NK-92 (cell line): ENCODE measurements around the gene PGLYRP2.

ENCODE experiments used
- DNase-seq: peaks from one replicate; lab custom pipeline; 2025; ENCODE audit not compliant: unreplicated experiment; lab: John Stamatoyannopoulos, UW

Gene PGLYRP2

DNA sequence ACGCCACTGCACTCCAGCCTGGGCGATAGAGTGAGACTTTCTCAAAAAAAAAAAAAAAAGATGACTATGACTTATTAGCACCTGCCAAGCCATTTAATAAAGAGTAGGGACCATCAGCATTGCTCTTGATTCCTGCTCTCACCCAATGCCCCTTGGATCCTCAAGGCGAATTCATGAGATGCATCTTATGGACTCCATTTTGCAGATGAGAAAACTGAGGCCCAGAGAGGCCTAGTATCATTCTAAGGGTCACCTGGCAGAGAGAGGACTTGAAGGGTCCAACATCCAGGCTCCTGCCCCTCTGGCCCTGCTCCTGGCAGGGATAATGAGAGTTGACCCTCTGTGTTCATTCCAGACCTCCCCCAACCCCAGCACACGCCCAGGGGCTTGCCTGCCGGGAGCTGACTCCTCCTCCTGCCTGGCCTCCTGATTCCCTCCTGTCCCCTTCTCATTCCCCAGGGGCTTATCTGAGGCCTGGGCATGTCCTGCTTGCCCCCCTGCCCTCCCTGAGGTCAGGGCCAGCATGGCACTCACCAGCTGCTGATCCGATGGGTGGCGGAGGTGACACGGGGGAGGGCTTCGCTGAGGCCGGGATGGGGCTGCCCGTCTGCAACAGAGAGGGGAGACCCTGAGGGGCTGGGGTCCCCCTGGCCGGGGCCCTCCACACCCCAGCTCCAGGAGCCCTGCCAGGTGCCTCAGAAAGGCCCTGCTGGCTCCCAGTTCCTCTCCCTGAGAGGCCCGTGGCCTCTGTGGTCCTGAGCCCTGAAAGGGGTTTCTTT is 37.0 kb downstream of the PGLYRP2 start:
- DNase-seq, result no peak

DNA sequence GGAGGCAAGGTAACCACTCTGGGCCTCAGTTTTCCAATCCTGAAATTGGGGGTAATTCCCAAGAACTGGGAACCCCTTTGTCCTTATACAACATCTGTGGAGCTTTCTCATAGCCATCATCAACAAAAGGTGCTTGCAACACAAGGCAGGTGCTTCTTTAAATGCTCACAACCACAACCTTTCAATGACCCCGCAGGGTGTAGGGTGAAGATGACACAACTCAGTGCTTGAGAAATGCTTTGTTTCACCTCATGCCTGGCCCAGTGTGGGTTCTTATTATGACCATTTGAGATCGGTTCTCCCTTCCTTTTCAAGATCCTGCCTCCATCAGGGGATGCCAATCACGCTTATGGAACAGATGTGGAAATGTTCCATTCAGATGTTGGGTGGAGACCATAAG is 38.0 kb downstream of the PGLYRP2 start:
- no peak for DNase-seq

DNA sequence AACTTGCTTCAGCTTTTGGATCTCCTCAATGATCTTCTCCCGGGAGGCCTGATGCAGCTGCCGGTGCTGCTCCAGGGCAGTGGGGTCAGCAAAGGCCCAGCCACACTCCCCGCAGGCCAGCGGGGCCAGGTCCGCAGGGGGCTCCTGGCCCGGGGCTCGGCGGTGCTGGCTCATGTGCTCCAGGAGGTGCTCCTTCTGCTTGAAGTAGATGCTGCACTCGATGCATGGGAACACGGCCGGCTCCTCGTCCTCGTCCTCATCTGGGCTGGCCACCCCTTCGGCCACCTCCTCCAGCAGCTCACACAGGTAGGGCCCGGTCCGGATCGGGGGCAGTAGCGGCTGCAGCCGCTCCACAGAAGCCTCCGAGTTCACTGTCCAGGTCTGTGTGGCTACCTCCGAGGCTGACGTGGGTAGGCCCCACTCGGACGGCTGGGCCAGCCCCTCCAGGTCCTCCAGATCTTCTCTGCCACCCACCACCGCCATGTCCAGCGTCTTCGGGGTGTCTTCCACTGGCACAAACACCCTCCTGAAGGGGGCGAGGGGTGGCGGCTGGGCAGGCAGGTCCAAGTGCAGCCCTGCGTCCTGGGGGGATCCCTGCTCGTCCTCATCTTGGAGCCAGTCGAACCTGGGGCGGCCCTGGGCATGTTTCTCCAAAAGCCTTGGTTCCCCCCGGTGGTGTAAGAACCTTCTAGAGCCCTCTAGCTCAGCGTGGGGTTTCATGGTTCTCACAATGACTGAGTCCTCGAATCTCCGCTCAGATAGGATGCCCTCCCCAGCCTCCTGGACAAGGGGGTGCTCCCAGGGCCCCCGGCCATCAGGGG is 39.3 kb downstream of the PGLYRP2 start:
- no peak for DNase-seq

DNA sequence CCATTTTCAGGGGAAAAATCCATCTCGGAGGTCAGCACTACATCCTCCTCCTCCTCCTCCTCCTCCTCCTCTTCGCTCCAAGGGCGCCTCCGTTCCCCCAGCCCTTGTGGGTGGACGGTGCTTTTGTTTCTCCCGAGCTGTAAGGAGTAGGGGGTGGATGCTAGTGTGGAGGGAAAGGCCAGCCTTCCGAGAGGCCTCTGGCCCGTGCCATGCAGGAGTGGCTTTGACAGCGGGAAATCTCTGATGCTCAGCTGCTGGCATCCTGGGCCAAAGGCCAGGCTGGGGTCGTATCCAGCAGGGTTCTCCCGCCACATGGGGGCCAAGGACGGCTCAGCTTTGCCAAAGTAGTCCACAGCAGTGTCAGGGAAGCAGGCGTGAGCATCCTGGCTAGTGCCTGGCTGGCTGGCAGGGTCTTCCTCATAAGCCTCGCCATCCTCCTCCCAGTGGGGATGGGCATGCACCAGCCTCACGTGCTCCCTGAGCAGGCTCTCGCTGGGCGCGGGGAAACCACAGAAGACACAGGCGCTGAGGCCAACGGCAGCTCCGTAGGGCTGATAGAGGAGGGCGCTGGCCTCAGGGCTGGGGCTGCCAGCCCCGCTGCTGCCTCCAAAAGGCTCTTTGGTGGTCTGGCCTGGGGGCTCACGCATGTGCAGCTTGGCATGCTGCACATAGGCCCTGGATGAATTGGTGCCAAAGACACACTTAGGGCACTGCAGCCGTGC is 40.1 kb downstream of the PGLYRP2 start:
- DNase-seq, result no peak

- no peak for DNase-seq
These were observed 40.7 kb downstream of the PGLYRP2 start for GRCh38 chr19:15438577-15438976.

DNA sequence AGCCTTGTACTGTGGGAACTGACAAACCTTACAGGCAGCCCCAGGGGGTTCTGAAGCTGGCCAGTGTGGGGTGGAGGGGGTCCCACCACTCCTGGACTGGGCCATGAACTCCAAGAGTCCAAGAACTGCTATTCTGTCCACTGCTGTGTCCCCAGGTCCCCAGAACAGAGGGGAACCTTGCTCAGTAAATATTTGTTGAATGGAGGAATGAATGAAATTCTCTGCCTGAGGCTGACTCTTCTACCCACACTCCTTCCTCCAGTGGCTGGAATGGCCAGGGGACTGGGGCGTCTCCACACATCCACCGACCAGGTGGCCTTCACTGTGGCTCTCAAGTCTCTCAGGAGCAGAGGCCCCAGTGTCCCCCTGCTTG is 41.2 kb downstream of the PGLYRP2 start:
- DNase-seq, result no peak

- DNase-seq, result no peak
These were observed 41.8 kb downstream of the PGLYRP2 start for GRCh38 chr19:15437355-15438123.

DNA sequence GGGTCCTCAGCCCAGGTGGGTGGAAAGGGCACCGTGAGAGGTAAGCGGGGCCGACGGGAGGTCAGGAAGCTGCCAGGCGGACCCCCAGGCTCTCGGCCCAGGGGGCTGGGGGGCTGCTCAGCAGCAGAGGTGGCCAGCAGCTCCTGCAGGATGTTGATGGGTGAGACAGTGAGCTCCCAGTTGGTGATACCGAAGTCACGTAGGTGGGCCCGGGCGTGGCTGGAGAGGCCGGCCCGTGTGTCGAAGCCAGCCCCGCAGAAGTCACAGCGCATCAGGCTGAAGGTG is 42.5 kb downstream of the PGLYRP2 start:
- no peak for DNase-seq

- DNase-seq, result no peak
These were observed 43.1 kb downstream of the PGLYRP2 start for GRCh38 chr19:15436012-15436825.

DNA sequence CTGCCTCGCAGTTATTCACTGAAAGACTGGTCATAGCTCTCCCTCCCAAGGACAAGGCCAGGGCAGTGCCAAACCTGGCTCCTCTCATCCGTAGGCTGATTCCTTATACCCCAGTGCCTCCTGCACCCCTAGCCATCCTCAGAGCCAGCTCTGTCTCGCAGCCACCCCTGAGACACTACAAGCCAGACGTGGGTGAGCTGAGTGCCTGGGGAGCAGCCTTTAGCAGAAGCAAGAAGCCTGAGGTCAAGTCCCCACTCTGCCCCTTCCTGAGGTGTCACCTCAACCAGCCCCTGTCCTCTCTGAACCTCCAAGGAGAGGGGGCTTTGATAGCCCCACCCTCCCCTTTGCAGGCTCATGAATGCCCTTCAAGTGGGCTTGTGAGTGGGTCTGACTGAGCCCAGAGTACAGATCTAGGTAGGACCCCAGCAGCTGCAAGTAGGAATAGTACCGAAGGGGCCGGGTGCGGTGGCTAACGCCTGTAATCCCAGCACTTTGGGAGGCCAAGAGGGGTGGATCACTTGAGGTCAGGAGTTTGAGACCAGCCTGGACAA is 45.7 kb downstream of the PGLYRP2 start:
- no peak for DNase-seq

DNA sequence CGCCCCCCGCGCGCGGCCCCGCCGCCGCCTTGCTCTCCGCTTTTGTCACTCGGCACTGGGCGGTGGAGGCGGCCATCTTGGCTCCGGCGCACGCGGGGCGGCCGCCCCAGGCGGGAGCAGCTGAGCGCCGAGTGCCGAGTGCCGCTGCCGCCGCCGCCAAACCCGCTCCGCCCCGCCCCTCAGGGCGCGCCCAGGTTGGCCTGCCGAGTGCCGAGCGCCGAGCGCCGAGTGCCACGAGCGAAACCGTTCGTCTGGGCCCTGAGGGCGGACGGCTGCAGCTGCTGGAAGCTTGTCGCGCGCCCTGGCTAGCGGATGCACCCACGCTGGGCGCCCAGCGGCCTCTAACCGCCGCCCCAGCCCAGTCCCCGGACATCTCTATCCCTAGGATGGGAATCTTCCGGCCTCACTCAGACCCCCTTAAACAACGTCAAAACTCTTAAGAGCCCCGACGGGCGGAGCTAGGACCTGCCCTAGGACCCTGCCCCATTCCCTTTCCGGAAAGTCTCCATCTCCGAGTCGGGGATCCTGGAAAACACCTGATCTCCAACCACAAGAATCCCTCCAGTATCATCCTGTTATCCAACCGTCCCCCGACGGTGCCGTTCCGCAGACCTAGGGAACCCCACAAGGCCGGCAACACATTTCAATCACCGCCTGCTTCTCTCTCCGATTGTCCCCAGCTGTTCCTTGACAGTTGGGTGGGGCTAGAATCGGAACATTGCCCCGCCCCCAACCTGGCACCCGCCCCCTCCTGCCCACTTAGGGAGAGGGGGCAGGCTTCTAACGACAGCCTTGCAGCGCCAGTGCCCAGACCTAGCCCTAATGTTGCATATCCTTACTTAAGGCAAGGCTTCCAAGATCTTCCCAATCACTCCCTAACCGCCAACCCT is 46.4 kb downstream of the PGLYRP2 start:
- no peak for DNase-seq

- no peak for DNase-seq
These were observed 47.2 kb downstream of the PGLYRP2 start for GRCh38 chr19:15432018-15432494.

DNA sequence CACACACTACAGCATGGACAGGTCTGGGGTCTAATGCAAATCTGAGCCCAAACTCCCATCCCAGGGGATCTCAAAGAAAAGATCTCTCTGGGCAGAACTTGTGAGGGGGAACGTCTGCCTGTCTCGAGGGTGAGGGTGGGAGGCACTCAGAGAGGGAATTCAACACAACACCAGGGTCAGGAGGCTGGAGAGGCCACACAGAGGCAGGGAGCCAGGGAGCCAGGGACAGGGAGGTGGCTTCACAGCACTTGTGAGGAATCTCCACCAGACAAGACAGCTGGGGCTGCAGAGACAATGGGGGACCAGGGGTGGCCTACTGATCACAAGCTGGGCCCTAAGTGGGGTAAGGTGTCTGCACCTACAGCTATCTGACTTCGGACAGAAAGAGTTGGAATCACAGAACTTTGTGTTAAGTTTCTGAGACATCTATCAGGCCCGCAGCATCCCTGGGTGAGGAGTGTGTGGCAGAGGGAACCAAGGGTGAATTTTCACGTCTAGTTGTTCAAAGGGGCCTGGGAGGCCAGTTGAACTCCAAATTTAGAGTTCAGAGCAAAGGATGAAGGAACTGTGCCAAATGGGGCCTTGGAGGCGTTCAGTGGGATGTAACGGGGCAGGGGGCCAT is 47.8 kb downstream of the PGLYRP2 start:
- DNase-seq, result no peak

GRCh38 chr19:15430526-15431120 is 48.7 kb downstream of the PGLYRP2 start:
- no peak for DNase-seq

- no peak for DNase-seq
These were observed 49.4 kb downstream of the PGLYRP2 start for GRCh38 chr19:15429825-15430467.

DNA sequence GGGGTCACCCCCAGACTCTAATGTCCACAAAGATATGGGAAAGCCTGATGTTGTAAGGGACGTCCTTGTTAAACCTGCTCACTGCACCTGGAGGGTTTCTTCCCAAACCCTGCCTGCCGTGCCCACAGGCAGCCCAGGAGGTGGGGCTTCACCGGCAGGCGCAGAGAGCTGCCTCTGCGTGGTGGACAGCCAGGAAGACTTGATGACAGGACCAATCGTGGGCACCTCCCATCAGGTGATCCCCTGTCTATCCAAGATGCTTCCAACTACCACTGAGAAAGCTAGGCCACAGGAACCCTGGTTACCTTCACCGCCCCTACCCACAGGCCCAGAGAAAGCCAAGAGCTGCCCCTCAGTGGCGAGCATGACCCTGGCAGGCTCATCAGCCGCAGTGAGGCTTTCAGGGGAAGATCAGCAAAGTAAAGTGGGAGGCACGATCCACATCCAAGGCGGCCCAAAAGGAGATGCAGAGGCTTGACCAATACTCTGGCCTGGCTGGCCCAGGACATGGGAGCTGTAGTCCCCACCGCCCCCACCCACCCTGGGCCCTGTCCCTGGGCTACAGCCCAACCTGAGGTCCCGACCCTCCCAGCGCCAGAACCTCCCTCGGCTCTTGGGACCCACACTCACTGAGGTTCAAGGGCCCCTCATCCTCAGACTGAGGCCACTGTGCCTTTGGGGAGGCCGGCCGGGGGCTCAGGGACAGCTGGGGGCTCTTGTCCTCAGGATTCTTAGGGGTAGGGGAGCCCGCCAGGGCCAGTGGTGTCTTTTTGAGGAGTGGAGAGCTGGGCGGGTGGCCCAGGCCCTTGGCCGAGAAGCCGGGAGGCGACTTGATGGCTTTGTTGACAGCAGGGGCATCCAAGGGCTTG is 50.1 kb downstream of the PGLYRP2 start:
- DNase-seq, result no peak

DNA sequence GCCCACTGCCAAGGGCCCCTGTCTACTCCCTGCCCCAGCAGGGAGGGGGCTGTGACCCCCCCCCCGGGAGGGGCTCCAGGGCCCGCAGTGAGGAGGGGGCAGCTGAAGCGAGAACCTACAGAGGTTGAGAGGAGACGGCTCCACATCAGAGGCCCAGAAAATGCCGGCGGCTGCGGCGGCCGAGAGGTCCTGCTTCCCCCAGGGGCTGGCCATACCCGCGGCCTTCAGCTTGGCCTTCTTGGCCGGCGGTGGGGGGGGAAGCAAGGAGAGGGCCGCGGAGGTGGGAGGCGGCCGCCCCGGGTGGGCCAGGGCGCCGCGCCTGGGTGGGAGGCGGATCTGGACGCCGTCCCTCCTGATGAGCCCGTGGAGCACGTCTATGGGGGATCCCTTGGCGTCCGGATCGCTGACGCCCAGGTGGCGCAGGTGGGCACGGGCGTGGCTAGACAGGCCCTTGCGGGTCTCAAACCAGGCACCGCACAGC is 51.3 kb downstream of the PGLYRP2 start:
- DNase-seq, result no peak
